ENCODE results near the gene AOC1. TPM values are rescaled to one million over a fixed set of nuclear protein-coding genes. Genes with fewer than 3 reads are reported as not detected.

AOC1 gene
- total and polyA plus RNA-seq, 5 donors from 2014 or later: not detected

DNA sequence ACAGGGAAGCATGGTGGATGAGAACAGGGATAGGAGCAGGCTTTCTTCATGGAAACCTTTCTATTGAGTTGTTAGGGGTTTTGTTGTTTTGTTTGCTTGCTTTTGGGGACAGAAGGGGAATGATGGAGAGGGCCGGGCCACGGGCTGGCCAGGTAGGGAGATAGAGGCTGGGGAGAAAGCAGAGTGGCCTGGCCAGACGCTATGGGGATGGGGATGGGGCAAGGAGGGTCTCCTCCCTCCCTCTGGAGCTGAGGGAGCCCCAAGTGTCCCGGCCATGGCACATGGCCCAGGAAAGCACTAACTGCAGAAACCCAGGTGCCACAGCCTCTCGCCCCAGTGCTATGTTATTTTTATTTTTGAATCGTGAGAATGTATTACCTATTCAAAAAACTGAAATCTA is 10.0 kb downstream of the AOC1 start:
- H3K36me3 Mint-ChIP-seq: no peaks in the 10 kb centered on the region
- no peaks in the 10 kb centered on the region for H3K36me3 ChIP-seq (ENCODE audit: control insufficient read depth, insufficient read depth, low read length)
- no peaks in the 10 kb centered on the region for H3K9me3 Mint-ChIP-seq
- H3K4me1 ChIP-seq (ENCODE audit: control insufficient read depth, insufficient read depth, low read length, poor library complexity, severe bottlenecking): no peaks in the 10 kb centered on the region
- H3K27ac ChIP-seq (ENCODE audit: insufficient read depth, low read length, poor library complexity, severe bottlenecking): no peak overlapping the region
- ATAC-seq (ENCODE audit: low read depth in 2 of 2): no peak
- H3K27ac Mint-ChIP-seq: no peak overlapping the region
- no peak for DNase-seq
- no peak overlapping the region for H3K4me3 Mint-ChIP-seq
- no peaks in the 10 kb centered on the region for H3K4me1 Mint-ChIP-seq
- H3K4me3 ChIP-seq (ENCODE audit: low read depth, low read length): no peak overlapping the region
- H3K27me3 Mint-ChIP-seq: peaks cover 36% of the 10 kb centered on the region
- H3K9me3 ChIP-seq (ENCODE audit: control insufficient read depth in 2 of 2, low read length in 2 of 2): no peaks in the 10 kb centered on the region
- no peaks in the 10 kb centered on the region for H3K27me3 ChIP-seq (ENCODE audit: control insufficient read depth, insufficient read depth, low read length)

- Mint-ChIP-seq H3K9me3 (no peaks in the 10 kb centered on the region), H3K4me3 (no peak overlapping the region), H3K4me1 (no peaks in the 10 kb centered on the region), H3K27me3 (peaks cover 42% of the 10 kb centered on the region), H3K36me3 (no peaks in the 10 kb centered on the region), H3K27ac (no peak overlapping the region)
- H3K4me1 ChIP-seq (ENCODE audit: control insufficient read depth, insufficient read depth, low read length, poor library complexity, severe bottlenecking): no peaks in the 10 kb centered on the region
- H3K27ac ChIP-seq (ENCODE audit: insufficient read depth, low read length, poor library complexity, severe bottlenecking): no peak overlapping the region
- no peaks in the 10 kb centered on the region for H3K9me3 ChIP-seq (ENCODE audit: control insufficient read depth in 2 of 2, low read length in 2 of 2)
- no peaks in the 10 kb centered on the region for H3K36me3 ChIP-seq (ENCODE audit: control insufficient read depth, insufficient read depth, low read length)
- no peaks in the 10 kb centered on the region for H3K27me3 ChIP-seq (ENCODE audit: control insufficient read depth, insufficient read depth, low read length)
- DNase-seq: no peak
- no peak for ATAC-seq (ENCODE audit: low read depth in 2 of 2)
- no peak overlapping the region for H3K4me3 ChIP-seq (ENCODE audit: low read depth, low read length)
Observed at GRCh38 chr7:150863946-150864345, 11.6 kb downstream of the AOC1 start.

GRCh38 chr7:150866932-150867564 is 14.7 kb downstream of the AOC1 start:
- peaks cover 59% of the 10 kb centered on the region for H3K27me3 Mint-ChIP-seq
- peaks cover 0 to 3% (median 0%) of the 10 kb centered on the region in 7 donors for H3K9me3 Mint-ChIP-seq
- H3K36me3 ChIP-seq (ENCODE audit: control insufficient read depth, insufficient read depth, low read length): no peaks in the 10 kb centered on the region
- no peak for DNase-seq
- H3K4me3 Mint-ChIP-seq: peak overlapping the region in 1 of 4 donors; percentile 24
- H3K27ac ChIP-seq (ENCODE audit: insufficient read depth, low read length, poor library complexity, severe bottlenecking): no peak overlapping the region
- H3K27ac Mint-ChIP-seq: no peak overlapping the region
- H3K4me1 ChIP-seq (ENCODE audit: control insufficient read depth, insufficient read depth, low read length, poor library complexity, severe bottlenecking): no peaks in the 10 kb centered on the region
- H3K36me3 Mint-ChIP-seq: no peaks in the 10 kb centered on the region
- ATAC-seq (ENCODE audit: low read depth in 2 of 2): no peak
- peaks cover 20% of the 10 kb centered on the region for H3K27me3 ChIP-seq (ENCODE audit: control insufficient read depth, insufficient read depth, low read length)
- no peaks in the 10 kb centered on the region for H3K9me3 ChIP-seq (ENCODE audit: control insufficient read depth in 2 of 2, low read length in 2 of 2)
- H3K4me3 ChIP-seq (ENCODE audit: low read depth, low read length): no peak overlapping the region
- H3K4me1 Mint-ChIP-seq: no peaks in the 10 kb centered on the region

DNA sequence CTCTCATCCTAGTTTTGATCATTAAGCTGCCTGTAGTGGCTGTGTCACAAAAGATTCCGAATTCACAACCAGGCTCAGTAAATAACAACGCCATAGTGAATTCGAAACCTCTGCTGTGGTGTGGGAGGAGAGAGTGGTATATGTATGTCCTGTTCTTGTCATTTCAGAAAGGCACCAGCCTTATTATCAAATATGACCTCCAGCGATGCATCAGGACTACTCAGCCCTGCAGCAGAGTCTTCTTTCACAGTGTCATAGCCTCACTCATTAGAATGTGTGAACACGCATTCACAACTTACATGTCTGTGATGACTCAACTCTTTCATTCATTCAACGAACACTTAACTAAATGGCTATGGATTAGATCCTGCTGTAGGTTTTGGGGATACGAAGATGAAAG is 15.3 kb downstream of the AOC1 start:
- H3K4me3 ChIP-seq (ENCODE audit: low read depth, low read length): no peak overlapping the region
- H3K9me3 ChIP-seq (ENCODE audit: control insufficient read depth in 2 of 2, low read length in 2 of 2): no peaks in the 10 kb centered on the region
- H3K4me1 Mint-ChIP-seq: no peaks in the 10 kb centered on the region

GRCh38 chr7:150869467-150869866 is 17.1 kb downstream of the AOC1 start:
- Mint-ChIP-seq H3K4me1 (peaks cover 0 to under 1% (median 0%) of the 10 kb centered on the region in 4 donors), H3K4me3 (no peak overlapping the region), H3K9me3 (peaks cover 0 to 3% (median 0%) of the 10 kb centered on the region in 7 donors), H3K27me3 (peaks cover 46% of the 10 kb centered on the region), H3K36me3 (no peaks in the 10 kb centered on the region), H3K27ac (no peak overlapping the region)
- H3K4me1 ChIP-seq (ENCODE audit: control insufficient read depth, insufficient read depth, low read length, poor library complexity, severe bottlenecking): no peaks in the 10 kb centered on the region
- ATAC-seq (ENCODE audit: low read depth in 2 of 2): no peak
- no peaks in the 10 kb centered on the region for H3K36me3 ChIP-seq (ENCODE audit: control insufficient read depth, insufficient read depth, low read length)
- no peaks in the 10 kb centered on the region for H3K9me3 ChIP-seq (ENCODE audit: control insufficient read depth in 2 of 2, low read length in 2 of 2)
- H3K27ac ChIP-seq (ENCODE audit: insufficient read depth, low read length, poor library complexity, severe bottlenecking): no peak overlapping the region
- H3K4me3 ChIP-seq (ENCODE audit: low read depth, low read length): no peak overlapping the region
- DNase-seq: no peak
- peaks cover 24% of the 10 kb centered on the region for H3K27me3 ChIP-seq (ENCODE audit: control insufficient read depth, insufficient read depth, low read length)

More for the DNA sequence above, 15.3 kb downstream of the AOC1 start:
- peaks cover 0 to 3% (median 0%) of the 10 kb centered on the region in 7 donors for H3K9me3 Mint-ChIP-seq
- H3K27me3 Mint-ChIP-seq: peaks cover 57% of the 10 kb centered on the region
- Histone ChIP-seq H3K27me3 (ENCODE audit: control insufficient read depth, insufficient read depth, low read length) (peaks cover 20% of the 10 kb centered on the region), H3K4me1 (ENCODE audit: control insufficient read depth, insufficient read depth, low read length, poor library complexity, severe bottlenecking) (no peaks in the 10 kb centered on the region), H3K36me3 (ENCODE audit: control insufficient read depth, insufficient read depth, low read length) (no peaks in the 10 kb centered on the region), H3K27ac (ENCODE audit: insufficient read depth, low read length, poor library complexity, severe bottlenecking) (no peak overlapping the region)
- DNase-seq (no peak), ATAC-seq (ENCODE audit: low read depth in 2 of 2) (no peak)
- no peak overlapping the region for H3K27ac Mint-ChIP-seq
- peak overlapping the region in 1 of 4 donors; percentile 24 for H3K4me3 Mint-ChIP-seq
- no peaks in the 10 kb centered on the region for H3K36me3 Mint-ChIP-seq

DNA sequence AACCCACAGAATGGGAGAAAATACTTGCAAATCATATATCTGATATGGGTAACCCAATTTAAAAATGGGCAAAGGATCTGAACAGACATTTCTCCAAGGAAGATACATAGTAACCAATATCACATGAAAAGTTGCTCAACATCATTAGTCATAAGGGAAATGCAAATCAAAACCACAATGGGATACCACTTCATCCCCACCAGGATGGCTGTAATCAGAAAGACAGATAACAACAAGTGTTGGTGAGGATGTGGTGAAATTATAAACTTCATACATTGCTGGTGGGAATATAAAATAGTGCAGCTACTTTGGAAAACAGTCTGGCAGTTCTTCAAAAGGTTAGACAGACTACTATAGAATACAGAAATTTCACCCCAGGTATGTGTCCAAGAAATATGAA is 19.3 kb downstream of the AOC1 start:
- DNase-seq (no peak), ATAC-seq (ENCODE audit: low read depth in 2 of 2) (no peak)
- H3K27me3 Mint-ChIP-seq: peaks cover 41% of the 10 kb centered on the region
- no peaks in the 10 kb centered on the region for H3K36me3 ChIP-seq (ENCODE audit: control insufficient read depth, insufficient read depth, low read length)
- H3K4me3 ChIP-seq (ENCODE audit: low read depth, low read length): no peak overlapping the region
- peaks cover 24% of the 10 kb centered on the region for H3K27me3 ChIP-seq (ENCODE audit: control insufficient read depth, insufficient read depth, low read length)
- H3K9me3 ChIP-seq (ENCODE audit: control insufficient read depth in 2 of 2, low read length in 2 of 2): no peaks in the 10 kb centered on the region
- no peaks in the 10 kb centered on the region for H3K36me3 Mint-ChIP-seq
- H3K4me1 Mint-ChIP-seq: peaks cover 0 to 13% (median 6%) of the 10 kb centered on the region in 4 donors
- no peak overlapping the region for H3K27ac Mint-ChIP-seq
- H3K27ac ChIP-seq (ENCODE audit: insufficient read depth, low read length, poor library complexity, severe bottlenecking): no peak overlapping the region
- no peak overlapping the region for H3K4me3 Mint-ChIP-seq
- peaks cover 9% of the 10 kb centered on the region for H3K4me1 ChIP-seq (ENCODE audit: control insufficient read depth, insufficient read depth, low read length, poor library complexity, severe bottlenecking)
- H3K9me3 Mint-ChIP-seq: peaks cover 0 to 5% (median 0%) of the 10 kb centered on the region in 7 donors

- Mint-ChIP-seq H3K27ac (no peak overlapping the region), H3K4me1 (peaks cover 0 to 27% (median 7%) of the 10 kb centered on the region in 4 donors), H3K9me3 (peaks cover 0 to 14% (median 0%) of the 10 kb centered on the region in 7 donors), H3K4me3 (no peak overlapping the region), H3K27me3 (peaks cover 24% of the 10 kb centered on the region), H3K36me3 (no peaks in the 10 kb centered on the region)
- no peak overlapping the region for H3K4me3 ChIP-seq (ENCODE audit: low read depth, low read length)
- H3K4me1 ChIP-seq (ENCODE audit: control insufficient read depth, insufficient read depth, low read length, poor library complexity, severe bottlenecking): peaks cover 10% of the 10 kb centered on the region
- H3K9me3 ChIP-seq (ENCODE audit: control insufficient read depth in 2 of 2, low read length in 2 of 2): peaks cover 0 to 6% of the 10 kb centered on the region in 2 experiments
- H3K27ac ChIP-seq (ENCODE audit: insufficient read depth, low read length, poor library complexity, severe bottlenecking): no peak overlapping the region
- DNase-seq (no peak), ATAC-seq (ENCODE audit: low read depth in 2 of 2) (no peak)
- no peaks in the 10 kb centered on the region for H3K36me3 ChIP-seq (ENCODE audit: control insufficient read depth, insufficient read depth, low read length)
- peaks cover 23% of the 10 kb centered on the region for H3K27me3 ChIP-seq (ENCODE audit: control insufficient read depth, insufficient read depth, low read length)
Observed at GRCh38 chr7:150874401-150875198, 22.3 kb downstream of the AOC1 start.
